ENCODE results near the gene TAB3.
"Not testable (repeated sequence)": the region's sequence is repeated elsewhere in the genome, so short reads cannot be mapped to it uniquely, and the experiment has no call there.

Gene TAB3

GRCh38 chrX:30806187-30806728 is 82.8 kb downstream of the TAB3 start:
- no peak for DNase-seq

- no peak for DNase-seq
Observed at GRCh38 chrX:30804462-30804861, 84.6 kb downstream of the TAB3 start.

GRCh38 chrX:30800901-30801300 is 88.2 kb downstream of the TAB3 start:
- no peak for DNase-seq

- DNase-seq, result no peak
Observed at GRCh38 chrX:30799327-30799726, 89.7 kb downstream of the TAB3 start.

GRCh38 chrX:30798810-30799209 is 90.2 kb downstream of the TAB3 start:
- DNase-seq, result no peak

GRCh38 chrX:30797301-30797700 is 91.8 kb downstream of the TAB3 start:
- not testable (repeated sequence) for DNase-seq

- DNase-seq, result no peak
Observed at GRCh38 chrX:30795981-30796958, 92.8 kb downstream of the TAB3 start.

- DNase-seq, result no peak
Observed at GRCh38 chrX:30794497-30794896, 94.6 kb downstream of the TAB3 start.

- DNase-seq, result no peak
Observed at GRCh38 chrX:30793767-30794103, 95.3 kb downstream of the TAB3 start.

GRCh38 chrX:30793075-30793766 is 95.8 kb downstream of the TAB3 start:
- no peak for DNase-seq

- DNase-seq, result no peak
Observed at GRCh38 chrX:30791296-30792278, 97.5 kb downstream of the TAB3 start.

GRCh38 chrX:30787012-30787411 is 102.0 kb downstream of the TAB3 start:
- DNase-seq, result no peak

GRCh38 chrX:30786374-30786773 is 102.7 kb downstream of the TAB3 start:
- no peak for DNase-seq

GRCh38 chrX:30781711-30782444 is 107.2 kb downstream of the TAB3 start:
- no peak for DNase-seq

GRCh38 chrX:30779453-30780030 is 109.5 kb downstream of the TAB3 start:
- no peak for DNase-seq

- DNase-seq, result no peak
Observed at GRCh38 chrX:30777575-30777974, 111.5 kb downstream of the TAB3 start.

All from femur (tissue), 1 donor.